Endodermal cell (in vitro differentiated cells): Measurements from ENCODE around the gene HS6ST3. TPM values are rescaled to one million over a fixed set of nuclear protein-coding genes. Genes with fewer than 3 reads are reported as not detected.

Experiments used
- DNase-seq: peaks from one replicate; pipeline ENCODE4 v3.0.0-alpha.2; 2017
- H3K27ac ChIP-seq: 2 replicates; pipeline ENCODE4 v1.5.1; 2013; ENCODE audit warnings: mild to moderate bottlenecking, low read depth, low read length, moderate library complexity
- H3K27me3 ChIP-seq: 2 replicates; pipeline ENCODE4 v1.6.1; 2013; ENCODE audit warnings: mild to moderate bottlenecking, low read length, moderate library complexity; ENCODE audit not compliant: insufficient read depth, control insufficient read depth, poor library complexity, severe bottlenecking
- H3K36me3 ChIP-seq: 2 replicates; pipeline ENCODE4 v1.7.0; 2013; ENCODE audit warnings: mild to moderate bottlenecking, low read length, moderate library complexity; ENCODE audit not compliant: control insufficient read depth, insufficient read depth
- H3K4me1 ChIP-seq: one replicate; pipeline ENCODE4 v1.7.0; 2013; ENCODE audit warnings: low read length; ENCODE audit not compliant: control insufficient read depth, insufficient read depth
- H3K4me3 ChIP-seq: 2 replicates; pipeline ENCODE4 v1.5.1; 2013; ENCODE audit warnings: mild to moderate bottlenecking, low read length, moderate library complexity
- H3K9ac ChIP-seq: 2 replicates; pipeline ENCODE4 v1.6.1; 2013; ENCODE audit warnings: mild to moderate bottlenecking, low read length, moderate library complexity; ENCODE audit not compliant: poor library complexity, severe bottlenecking; ENCODE audit errors: extremely low read depth
- H3K9me3 ChIP-seq: 2 replicates; pipeline ENCODE4 v1.6.1; 2013; ENCODE audit warnings: mild to moderate bottlenecking, low read length, moderate library complexity; ENCODE audit not compliant: control insufficient read depth
- H3K27ac Mint-ChIP-seq: 2 replicates; pipeline ENCODE4 v1.8.0; 2020; ENCODE audit warnings: mixed read lengths
- H3K27me3 Mint-ChIP-seq: 2 replicates; pipeline ENCODE4 v1.8.0; 2021; ENCODE audit warnings: mild to moderate bottlenecking, mixed read lengths; ENCODE audit not compliant: insufficient read depth
- H3K36me3 Mint-ChIP-seq: 2 replicates; pipeline ENCODE4 v1.8.0; 2020; ENCODE audit warnings: low read depth, mixed read lengths
- H3K4me1 Mint-ChIP-seq: 2 replicates; pipeline ENCODE4 v1.8.0; 2020; ENCODE audit warnings: mixed read lengths
- H3K4me3 Mint-ChIP-seq: 2 replicates; pipeline ENCODE4 v1.8.0; 2020; ENCODE audit warnings: mild to moderate bottlenecking, moderate library complexity, mixed read lengths
- H3K9me3 Mint-ChIP-seq: 2 replicates; pipeline ENCODE4 v1.8.0; 2020; ENCODE audit warnings: mild to moderate bottlenecking, mixed read lengths
- CTCF ChIP-seq: fragments of 200-600 bp; sonication (generic); conservative IDR thresholded peaks from 2 replicates; pipeline ENCODE4 v1.5.0; 2021; ENCODE audit warnings: antibody characterized with exemption, mild to moderate bottlenecking
- WGBS, 2 experiments: methylation state at CpG; one replicate each; pipeline versions ENCODE4 v1.1.5 to v1.1.7; 2013; ENCODE audit warnings: missing lambda C conversion rate in 2 of 2, mixed read lengths in 1 of 2; ENCODE audit not compliant: insufficient coverage in 1 of 2, insufficient read length in 1 of 2; 5-methylcytosine and 5-hydroxymethylcytosine counted together
- total RNA-seq, 2 donors: library from RNA; stranded (reverse); fragmentation: NEBNext Ultra II Directional in 1 of 2; extraction: Animal tissue kit (Norgen Biotek cat#: 25700) in 1 of 2; gene quantifications; 2 replicates in 1 of 2; 3 replicates in 1 of 2; pipeline ENCODE4 v1.2.1, GENCODE V29; 2021

The HS6ST3 gene
- total RNA-seq, 2 donors from 2014 or later, result 0.84 to 1.1 TPM

- TF ChIP-seq CTCF, result no peak
- H3K9ac ChIP-seq, result no peak overlapping the region
- H3K27me3 ChIP-seq, result peaks cover 73% of the 10 kb centered on the region
- no peak for DNase-seq
- H3K36me3 Mint-ChIP-seq, result no peaks in the 10 kb centered on the region
- H3K4me3 Mint-ChIP-seq, result no peak overlapping the region
- 80 to 95% methylated on average over 1 to 3 of the region's 3 CpGs for WGBS, 2 experiments
- no peak overlapping the region for H3K4me3 ChIP-seq
- H3K9me3 ChIP-seq, result peaks cover 13% of the 10 kb centered on the region
- peaks cover 4% of the 10 kb centered on the region for H3K4me1 Mint-ChIP-seq
- H3K27me3 Mint-ChIP-seq, result peaks cover 74% of the 10 kb centered on the region
- no peaks in the 10 kb centered on the region for H3K36me3 ChIP-seq
- no peaks in the 10 kb centered on the region for H3K4me1 ChIP-seq
- H3K9me3 Mint-ChIP-seq, result peaks cover 6% of the 10 kb centered on the region
- no peak overlapping the region for H3K27ac ChIP-seq
- H3K27ac Mint-ChIP-seq, result no peak overlapping the region
Measured at GRCh38 chr13:96673825-96674224, 583.9 kb downstream of the HS6ST3 start.

GRCh38 chr13:96677029-96677428 lies 587.1 kb downstream of the HS6ST3 start:
- DNase-seq, result no peak
- no peak overlapping the region for H3K9ac ChIP-seq
- no peak for TF ChIP-seq CTCF
- peaks cover 68% of the 10 kb centered on the region for H3K27me3 Mint-ChIP-seq
- peaks cover 68% of the 10 kb centered on the region for H3K27me3 ChIP-seq
- peaks cover 6% of the 10 kb centered on the region for H3K9me3 Mint-ChIP-seq
- H3K36me3 Mint-ChIP-seq, result no peaks in the 10 kb centered on the region
- no peak overlapping the region for H3K27ac Mint-ChIP-seq
- H3K4me1 ChIP-seq, result no peaks in the 10 kb centered on the region
- no peaks in the 10 kb centered on the region for H3K36me3 ChIP-seq
- H3K27ac ChIP-seq, result no peak overlapping the region
- H3K4me3 Mint-ChIP-seq, result no peak overlapping the region
- H3K4me3 ChIP-seq, result no peak overlapping the region
- H3K4me1 Mint-ChIP-seq, result peaks cover 4% of the 10 kb centered on the region
- peaks cover 13% of the 10 kb centered on the region for H3K9me3 ChIP-seq

GRCh38 chr13:96678801-96679200 lies 588.9 kb downstream of the HS6ST3 start:
- no peak for DNase-seq
- Mint-ChIP-seq H3K9me3 (peaks cover 6% of the 10 kb centered on the region), H3K36me3 (no peaks in the 10 kb centered on the region), H3K4me1 (peaks cover 4% of the 10 kb centered on the region), H3K27me3 (peaks cover 60% of the 10 kb centered on the region), H3K27ac (no peak overlapping the region), H3K4me3 (no peak overlapping the region)
- no peak overlapping the region for H3K4me3 ChIP-seq
- H3K9me3 ChIP-seq, result peaks cover 13% of the 10 kb centered on the region
- WGBS, 2 experiments, result 88% methylated on average over 2 of the region's 2 CpGs; no CpG with 5 or more reads in 1 of the 2 experiments
- H3K27ac ChIP-seq, result no peak overlapping the region
- peaks cover 76% of the 10 kb centered on the region for H3K27me3 ChIP-seq
- no peaks in the 10 kb centered on the region for H3K36me3 ChIP-seq
- H3K9ac ChIP-seq, result no peak overlapping the region
- no peaks in the 10 kb centered on the region for H3K4me1 ChIP-seq
- no peak for TF ChIP-seq CTCF
